Measurements from ENCODE around the gene MSMB.
A peak's percentile ranks its signal among the peaks of the same experiment; 100 is the strongest.
"Not testable (repeated sequence)": the region's sequence is repeated elsewhere in the genome, so short reads cannot be mapped to it uniquely, and the experiment has no call there.

The MSMB gene

GRCh38 chr10:46068905-46069304, 22.8 kb upstream of the MSMB start:
- 94% methylated on average over 2 of the region's 2 CpGs for WGBS
- H3K36me3 ChIP-seq (ENCODE audit: insufficient read depth, low read length), result no peaks in the 10 kb centered on the region
- no peak overlapping the region for H3K9ac ChIP-seq (ENCODE audit: low read depth, low read length)
- H3K27me3 ChIP-seq (ENCODE audit: insufficient read depth, low read length), result no peaks in the 10 kb centered on the region
- no peak overlapping the region for H3K4me3 ChIP-seq (ENCODE audit: low read length)
- H3K9me3 ChIP-seq (ENCODE audit: insufficient read depth, low read depth, low read length), result no peaks in the 10 kb centered on the region; the same call in 1 of the 2 replicates
- H3K27ac ChIP-seq (ENCODE audit: low read depth, low read length), result peak overlapping the region; percentile 27; the same call in 1 of the 2 replicates
- peaks cover 8% of the 10 kb centered on the region for H3K4me1 ChIP-seq (ENCODE audit: insufficient read depth, low read length)

GRCh38 chr10:46068117-46068516, 22.0 kb upstream of the MSMB start:
- H3K9me3 ChIP-seq (ENCODE audit: insufficient read depth, low read depth, low read length), result no peaks in the 10 kb centered on the region; the same call in 1 of the 2 replicates
- peaks cover 8% of the 10 kb centered on the region for H3K4me1 ChIP-seq (ENCODE audit: insufficient read depth, low read length)
- H3K4me3 ChIP-seq (ENCODE audit: low read length), result no peak overlapping the region
- no peaks in the 10 kb centered on the region for H3K27me3 ChIP-seq (ENCODE audit: insufficient read depth, low read length)
- peak overlapping the region; percentile 27 for H3K27ac ChIP-seq (ENCODE audit: low read depth, low read length)
- H3K9ac ChIP-seq (ENCODE audit: low read depth, low read length), result no peak overlapping the region
- WGBS, result 75% methylated on average over 1 of the region's 1 CpG
- H3K36me3 ChIP-seq (ENCODE audit: insufficient read depth, low read length), result no peaks in the 10 kb centered on the region

GRCh38 chr10:46064269-46064817, 18.3 kb upstream of the MSMB start:
- H3K4me3 ChIP-seq (ENCODE audit: low read length), result no peak overlapping the region
- no peak overlapping the region for H3K9ac ChIP-seq (ENCODE audit: low read depth, low read length)
- no peaks in the 10 kb centered on the region; the same call in 1 of the 2 replicates for H3K9me3 ChIP-seq (ENCODE audit: insufficient read depth, low read depth, low read length)
- no peak overlapping the region for H3K27ac ChIP-seq (ENCODE audit: low read depth, low read length)
- peaks cover 8% of the 10 kb centered on the region for H3K4me1 ChIP-seq (ENCODE audit: insufficient read depth, low read length)
- H3K36me3 ChIP-seq (ENCODE audit: insufficient read depth, low read length), result no peaks in the 10 kb centered on the region
- WGBS, result 100% methylated on average over 1 of the region's 1 CpG
- H3K27me3 ChIP-seq (ENCODE audit: insufficient read depth, low read length), result no peaks in the 10 kb centered on the region

- Histone ChIP-seq H3K4me1 (ENCODE audit: insufficient read depth, low read length) (peaks cover 5% of the 10 kb centered on the region), H3K27me3 (ENCODE audit: insufficient read depth, low read length) (no peaks in the 10 kb centered on the region), H3K36me3 (ENCODE audit: insufficient read depth, low read length) (no peaks in the 10 kb centered on the region), H3K4me3 (ENCODE audit: low read length) (no peak overlapping the region), H3K9ac (ENCODE audit: low read depth, low read length) (no peak overlapping the region), H3K9me3 (ENCODE audit: insufficient read depth, low read depth, low read length) (no peaks in the 10 kb centered on the region), H3K27ac (ENCODE audit: low read depth, low read length) (no peak overlapping the region)
- WGBS, result 90% methylated on average over 14 of the region's 14 CpGs
Measured at GRCh38 chr10:46062723-46063428, 16.8 kb upstream of the MSMB start.

GRCh38 chr10:46060706-46061105, 14.6 kb upstream of the MSMB start:
- H3K27ac ChIP-seq (ENCODE audit: low read depth, low read length), result no peak overlapping the region
- no peaks in the 10 kb centered on the region; the same call in 1 of the 2 replicates for H3K4me1 ChIP-seq (ENCODE audit: insufficient read depth, low read length)
- WGBS, result 81% methylated on average over 3 of the region's 3 CpGs
- H3K9me3 ChIP-seq (ENCODE audit: insufficient read depth, low read depth, low read length), result no peaks in the 10 kb centered on the region
- H3K4me3 ChIP-seq (ENCODE audit: low read length), result no peak overlapping the region
- no peaks in the 10 kb centered on the region for H3K36me3 ChIP-seq (ENCODE audit: insufficient read depth, low read length)
- H3K9ac ChIP-seq (ENCODE audit: low read depth, low read length), result no peak overlapping the region
- H3K27me3 ChIP-seq (ENCODE audit: insufficient read depth, low read length), result no peaks in the 10 kb centered on the region

- not testable (repeated sequence) for H3K9me3 ChIP-seq (ENCODE audit: insufficient read depth, low read depth, low read length); H3K36me3 ChIP-seq (ENCODE audit: insufficient read depth, low read length); H3K27me3 ChIP-seq (ENCODE audit: insufficient read depth, low read length); H3K9ac ChIP-seq (ENCODE audit: low read depth, low read length); H3K4me3 ChIP-seq (ENCODE audit: low read length); H3K27ac ChIP-seq (ENCODE audit: low read depth, low read length)
- H3K4me1 ChIP-seq (ENCODE audit: insufficient read depth, low read length), result peaks cover 17% of the 10 kb centered on the region
- WGBS, result 98% methylated on average over 5 of the region's 5 CpGs
Measured at GRCh38 chr10:46057927-46058326, 11.9 kb upstream of the MSMB start.

- Histone ChIP-seq H3K27ac (ENCODE audit: low read depth, low read length) (no peak overlapping the region), H3K27me3 (ENCODE audit: insufficient read depth, low read length) (no peaks in the 10 kb centered on the region)
Measured at GRCh38 chr10:46057038-46057437, 11.0 kb upstream of the MSMB start.

GRCh38 chr10:46055771-46056170, 9.7 kb upstream of the MSMB start:
- H3K27me3 ChIP-seq (ENCODE audit: insufficient read depth, low read length), result no peaks in the 10 kb centered on the region
- no peak overlapping the region for H3K9ac ChIP-seq (ENCODE audit: low read depth, low read length)
- 91% methylated on average over 4 of the region's 4 CpGs for WGBS
- H3K36me3 ChIP-seq (ENCODE audit: insufficient read depth, low read length), result no peaks in the 10 kb centered on the region
- H3K4me3 ChIP-seq (ENCODE audit: low read length), result no peak overlapping the region
- H3K9me3 ChIP-seq (ENCODE audit: insufficient read depth, low read depth, low read length), result no peaks in the 10 kb centered on the region
- peaks cover 30% of the 10 kb centered on the region for H3K4me1 ChIP-seq (ENCODE audit: insufficient read depth, low read length)
- no peak overlapping the region for H3K27ac ChIP-seq (ENCODE audit: low read depth, low read length)

More at GRCh38 chr10:46057038-46057437, 11.0 kb upstream of the MSMB start:
- no peak overlapping the region for H3K9ac ChIP-seq (ENCODE audit: low read depth, low read length)
- H3K36me3 ChIP-seq (ENCODE audit: insufficient read depth, low read length), result no peaks in the 10 kb centered on the region
- no peak overlapping the region for H3K4me3 ChIP-seq (ENCODE audit: low read length)
- peaks cover 26% of the 10 kb centered on the region for H3K4me1 ChIP-seq (ENCODE audit: insufficient read depth, low read length)
- no peaks in the 10 kb centered on the region for H3K9me3 ChIP-seq (ENCODE audit: insufficient read depth, low read depth, low read length)

GRCh38 chr10:46053534-46054434, 7.7 kb upstream of the MSMB start:
- no peaks in the 10 kb centered on the region for H3K36me3 ChIP-seq (ENCODE audit: insufficient read depth, low read length)
- no peak overlapping the region for H3K9ac ChIP-seq (ENCODE audit: low read depth, low read length)
- WGBS, result 38% methylated on average over 9 of the region's 9 CpGs
- H3K9me3 ChIP-seq (ENCODE audit: insufficient read depth, low read depth, low read length), result no peaks in the 10 kb centered on the region
- H3K27me3 ChIP-seq (ENCODE audit: insufficient read depth, low read length), result no peaks in the 10 kb centered on the region
- H3K4me1 ChIP-seq (ENCODE audit: insufficient read depth, low read length), result peaks cover 30% of the 10 kb centered on the region
- no peak overlapping the region for H3K4me3 ChIP-seq (ENCODE audit: low read length)
- peak overlapping the region; percentile 1; the same call in 1 of the 2 replicates for H3K27ac ChIP-seq (ENCODE audit: low read depth, low read length)

GRCh38 chr10:46052791-46053375, 6.8 kb upstream of the MSMB start:
- Histone ChIP-seq H3K36me3 (ENCODE audit: insufficient read depth, low read length) (no peaks in the 10 kb centered on the region), H3K4me3 (ENCODE audit: low read length) (no peak overlapping the region), H3K9me3 (ENCODE audit: insufficient read depth, low read depth, low read length) (no peaks in the 10 kb centered on the region), H3K27ac (ENCODE audit: low read depth, low read length) (peak overlapping the region; percentile 33; the same call in 1 of the 2 replicates), H3K4me1 (ENCODE audit: insufficient read depth, low read length) (peaks cover 30% of the 10 kb centered on the region), H3K9ac (ENCODE audit: low read depth, low read length) (no peak overlapping the region), H3K27me3 (ENCODE audit: insufficient read depth, low read length) (no peaks in the 10 kb centered on the region)
- 94% methylated on average over 6 of the region's 6 CpGs for WGBS
